ENCODE data around the gene VMP1.

The VMP1 gene

DNA sequence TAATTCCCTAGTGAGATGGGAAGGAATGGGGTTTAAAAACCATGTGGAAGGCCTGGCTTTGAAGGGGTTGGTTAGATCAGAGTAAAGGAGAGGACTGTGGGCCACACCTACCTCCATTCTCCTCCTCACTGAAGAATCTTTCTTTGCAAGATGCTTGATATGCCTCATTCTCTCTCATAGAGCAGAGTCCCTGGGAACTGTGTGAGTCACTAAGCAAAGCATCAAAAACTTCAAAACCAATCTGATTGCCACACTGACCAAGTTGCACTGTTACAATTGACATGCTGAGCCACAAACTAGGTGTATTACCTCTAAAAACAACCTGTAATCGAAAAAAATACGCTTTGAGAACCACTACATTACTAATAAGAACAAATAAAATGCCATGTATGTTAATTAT is 183.3 kb downstream of the VMP1 start:
- TF ChIP-seq, protein P1, sequence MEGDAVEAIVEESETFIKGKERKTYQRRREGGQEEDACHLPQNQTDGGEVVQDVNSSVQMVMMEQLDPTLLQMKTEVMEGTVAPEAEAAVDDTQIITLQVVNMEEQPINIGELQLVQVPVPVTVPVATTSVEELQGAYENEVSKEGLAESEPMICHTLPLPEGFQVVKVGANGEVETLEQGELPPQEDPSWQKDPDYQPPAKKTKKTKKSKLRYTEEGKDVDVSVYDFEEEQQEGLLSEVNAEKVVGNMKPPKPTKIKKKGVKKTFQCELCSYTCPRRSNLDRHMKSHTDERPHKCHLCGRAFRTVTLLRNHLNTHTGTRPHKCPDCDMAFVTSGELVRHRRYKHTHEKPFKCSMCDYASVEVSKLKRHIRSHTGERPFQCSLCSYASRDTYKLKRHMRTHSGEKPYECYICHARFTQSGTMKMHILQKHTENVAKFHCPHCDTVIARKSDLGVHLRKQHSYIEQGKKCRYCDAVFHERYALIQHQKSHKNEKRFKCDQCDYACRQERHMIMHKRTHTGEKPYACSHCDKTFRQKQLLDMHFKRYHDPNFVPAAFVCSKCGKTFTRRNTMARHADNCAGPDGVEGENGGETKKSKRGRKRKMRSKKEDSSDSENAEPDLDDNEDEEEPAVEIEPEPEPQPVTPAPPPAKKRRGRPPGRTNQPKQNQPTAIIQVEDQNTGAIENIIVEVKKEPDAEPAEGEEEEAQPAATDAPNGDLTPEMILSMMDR (conservative IDR thresholded peaks at IDR 0.05): no peak
- H3K27ac ChIP-seq: no peak overlapping the region; the same call in 1 of the 2 replicates

Data from VCaP (cell line).